ENCODE data around the gene TTC28.
"Not testable (repeated sequence)": the region's sequence is repeated elsewhere in the genome, so short reads cannot be mapped to it uniquely, and the experiment has no call there.

Gene TTC28

DNA sequence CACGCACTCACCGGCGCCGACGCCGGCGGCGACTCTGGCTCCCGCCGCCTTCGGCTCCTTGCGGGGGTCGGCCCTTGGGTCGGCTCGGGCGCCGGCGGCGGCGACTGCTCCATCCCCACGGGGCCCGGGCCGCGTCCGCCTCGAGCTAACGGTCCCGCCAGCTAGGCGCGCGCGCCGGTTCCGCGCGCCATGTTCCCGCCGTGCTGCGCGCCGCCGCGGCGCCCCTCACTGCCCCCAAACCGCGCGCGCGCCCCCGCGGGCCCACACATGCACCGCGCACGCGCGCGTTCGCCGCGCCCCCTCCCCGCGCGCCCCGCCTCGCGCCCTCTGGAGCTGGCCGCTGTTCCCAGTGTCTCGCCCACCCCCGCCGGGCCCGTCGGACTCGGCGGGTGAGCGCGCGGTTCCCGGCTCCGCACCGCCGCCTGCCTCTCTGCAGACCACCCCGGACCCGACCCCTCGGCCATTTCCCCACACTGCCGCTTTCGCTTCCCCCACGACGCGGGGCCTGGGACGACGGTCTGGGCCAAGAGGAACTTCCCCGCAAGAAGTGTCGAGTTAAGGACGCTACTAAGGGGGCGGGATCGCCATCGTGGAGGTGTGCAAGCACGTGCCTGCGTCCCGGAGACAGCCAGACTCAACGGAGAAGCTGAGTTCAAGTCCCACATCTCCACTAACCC is at the start of gene TTC28:
Gene TTC28, minus strand, starts transcription at position 230 of the 677 bp plus-strand sequence. Its CDS starts 117 bp downstream, at position 113.
- not testable (repeated sequence) for H3K36me3 ChIP-seq (ENCODE audit: control insufficient read depth in 2 of 2, insufficient read depth in 1 of 2, low read length in 2 of 2); H3K9me3 ChIP-seq (ENCODE audit: control insufficient read depth, insufficient read depth, low read depth, low read length); H3K4me1 ChIP-seq (ENCODE audit: control insufficient read depth, insufficient read depth, low read length)
- ChIA-PET CTCF (interaction anchor here (0.7 kb wide), 1 partner anchor 291 kb away, joined by 4 read pairs; no protein-coding TSS in a partner anchor), POLR2A (interaction anchor here (1.6 kb wide), 1 partner anchor 62 kb away, joined by 8 read pairs; the partner anchor contains the start of genes CHEK2 and HSCB)
- Histone ChIP-seq H3K4me3 (ENCODE audit: low read depth, low read length) (peak within 1 kb of the TSS; percentile 57), H3K27ac (ENCODE audit: extremely low read depth, low read depth, low read length) (peak within 1 kb of the TSS; percentile 69; the same call in 1 of the 2 replicates)
- peak; percentile 96 for TF ChIP-seq ZNF394 (tag by site-specific recombination; IDR thresholded peaks at IDR 0.05; ENCODE audit: borderline replicate concordance)
- peak; percentile 68; the same call in 1 of the 2 replicates for TF ChIP-seq IKZF3 (tag by site-specific recombination; IDR thresholded peaks at IDR 0.05)
- TF ChIP-seq ZBTB48 (tag by site-specific recombination; IDR thresholded peaks at IDR 0.05), result 0 out of 2 replicates have a peak, but pooled peaks have one; percentile 53
- TF ChIP-seq ZNF341 (tag by site-specific recombination; IDR thresholded peaks at IDR 0.05; ENCODE audit: low read depth), result peak; percentile 93
- TF ChIP-seq KLF9 (tag by site-specific recombination; IDR thresholded peaks at IDR 0.05; ENCODE audit: low read depth), result peak; percentile 74
- TF ChIP-seq, protein P1, sequence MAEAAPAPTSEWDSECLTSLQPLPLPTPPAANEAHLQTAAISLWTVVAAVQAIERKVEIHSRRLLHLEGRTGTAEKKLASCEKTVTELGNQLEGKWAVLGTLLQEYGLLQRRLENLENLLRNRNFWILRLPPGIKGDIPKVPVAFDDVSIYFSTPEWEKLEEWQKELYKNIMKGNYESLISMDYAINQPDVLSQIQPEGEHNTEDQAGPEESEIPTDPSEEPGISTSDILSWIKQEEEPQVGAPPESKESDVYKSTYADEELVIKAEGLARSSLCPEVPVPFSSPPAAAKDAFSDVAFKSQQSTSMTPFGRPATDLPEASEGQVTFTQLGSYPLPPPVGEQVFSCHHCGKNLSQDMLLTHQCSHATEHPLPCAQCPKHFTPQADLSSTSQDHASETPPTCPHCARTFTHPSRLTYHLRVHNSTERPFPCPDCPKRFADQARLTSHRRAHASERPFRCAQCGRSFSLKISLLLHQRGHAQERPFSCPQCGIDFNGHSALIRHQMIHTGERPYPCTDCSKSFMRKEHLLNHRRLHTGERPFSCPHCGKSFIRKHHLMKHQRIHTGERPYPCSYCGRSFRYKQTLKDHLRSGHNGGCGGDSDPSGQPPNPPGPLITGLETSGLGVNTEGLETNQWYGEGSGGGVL (tag by site-specific recombination; IDR thresholded peaks at IDR 0.05), result peak; percentile 14; the same call in 1 of the 2 replicates
- peak; percentile 47; the same call in 1 of the 2 replicates for TF ChIP-seq ZFP69B (tag by site-specific recombination; IDR thresholded peaks at IDR 0.05)
- TF ChIP-seq SP7 (tag by site-specific recombination; IDR thresholded peaks at IDR 0.05), result 0 out of 2 replicates have a peak, but pooled peaks have one; percentile 30
- 0 out of 2 replicates have a peak, but pooled peaks have one; percentile 37 for TF ChIP-seq ZNF792 (tag by site-specific recombination; IDR thresholded peaks at IDR 0.05)
- TF ChIP-seq ZNF324 (tag by site-specific recombination; IDR thresholded peaks at IDR 0.05), result peak; percentile 62; the same call in 1 of the 2 replicates
- TF ChIP-seq SP2 (tag by site-specific recombination; IDR thresholded peaks at IDR 0.05), result peak; percentile 19; the same call in 1 of the 2 replicates
- peak; percentile 37; the same call in 1 of the 2 replicates for TF ChIP-seq GLIS1 (tag by site-specific recombination; IDR thresholded peaks at IDR 0.05)
- TF ChIP-seq PATZ1 (tag by site-specific recombination; IDR thresholded peaks at IDR 0.05), result 0 out of 2 replicates have a peak, but pooled peaks have one; percentile 26
- peak; percentile 57; the same call in 1 of the 2 replicates for TF ChIP-seq GLIS2 (tag by site-specific recombination; IDR thresholded peaks at IDR 0.05)
- TF ChIP-seq ZNF335 (tag by site-specific recombination; conservative IDR thresholded peaks at IDR 0.05), result peak; percentile 79
- 0 out of 2 replicates have a peak, but pooled peaks have one; percentile 38 for TF ChIP-seq ZSCAN30 (tag by site-specific recombination; IDR thresholded peaks at IDR 0.05)
- TF ChIP-seq ZNF501 (tag by site-specific recombination; IDR thresholded peaks at IDR 0.05), result peak; percentile 68; the same call in 1 of the 2 replicates
- TF ChIP-seq, protein P2, sequence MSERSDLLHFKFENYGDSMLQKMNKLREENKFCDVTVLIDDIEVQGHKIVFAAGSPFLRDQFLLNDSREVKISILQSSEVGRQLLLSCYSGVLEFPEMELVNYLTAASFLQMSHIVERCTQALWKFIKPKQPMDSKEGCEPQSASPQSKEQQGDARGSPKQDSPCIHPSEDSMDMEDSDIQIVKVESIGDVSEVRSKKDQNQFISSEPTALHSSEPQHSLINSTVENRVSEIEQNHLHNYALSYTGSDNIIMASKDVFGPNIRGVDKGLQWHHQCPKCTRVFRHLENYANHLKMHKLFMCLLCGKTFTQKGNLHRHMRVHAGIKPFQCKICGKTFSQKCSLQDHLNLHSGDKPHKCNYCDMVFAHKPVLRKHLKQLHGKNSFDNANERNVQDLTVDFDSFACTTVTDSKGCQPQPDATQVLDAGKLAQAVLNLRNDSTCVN (tag by site-specific recombination; optimal IDR thresholded peaks at IDR 0.05), result peak; percentile 87
- TF ChIP-seq PRDM10 (tag by site-specific recombination; IDR thresholded peaks at IDR 0.05), result peak; percentile 23; the same call in 1 of the 2 replicates
- TF ChIP-seq KLF1 (tag by site-specific recombination; IDR thresholded peaks at IDR 0.05), result peak; percentile 23; the same call in 1 of the 2 replicates
- peak; percentile 71; the same call in 1 of the 2 replicates for TF ChIP-seq KLF16 (tag by site-specific recombination; IDR thresholded peaks at IDR 0.05)
- 0 out of 2 replicates have a peak, but pooled peaks have one; percentile 25 for TF ChIP-seq ZEB2 (tag by site-specific recombination; IDR thresholded peaks at IDR 0.05)
- peak; percentile 28; the same call in 1 of the 2 replicates for TF ChIP-seq PBX3 (CRISPR knock-in tag; IDR thresholded peaks at IDR 0.05)

All from HEK293 (cell line).